ENCODE measurements around the gene LMNTD2. TPM values are rescaled to one million over a fixed set of nuclear protein-coding genes. Genes with fewer than 3 reads are reported as not detected.

LMNTD2 gene
- total RNA-seq, 2 donors from 2014 or later, result 8.7 to 19.2 TPM

GRCh38 chr11:536841-537621 lies 23.5 kb downstream of the LMNTD2 start, which contains the start of gene LRRC56:
LRRC56 (plus strand) TSS chr11:537527; CDS start chr11:540685, 3,158 bp downstream.
- TF ChIP-seq POLR2AphosphoS5 (IDR thresholded peaks at IDR 0.05), result peak; percentile 89
- peak in 1 of 4 experiments; percentile 27 for TF ChIP-seq CTCF (IDR thresholded peaks at IDR 0.05)
- TF ChIP-seq POLR2A (IDR thresholded peaks at IDR 0.05), result peak; percentile 37
- intact Hi-C loops (cut with DNase I), result no loop called here
- H3K27ac ChIP-seq, result peak within 1 kb of the TSS; percentile 80 to 83
- H3K9me3 ChIP-seq, result no peaks in the 10 kb centered on the region
- DNase-seq (ENCODE audit: low spot score), result peak; percentile 89
- 4% methylated on average over 90 of the region's 93 CpGs for WGBS
- H3K4me1 ChIP-seq (replicated peaks), result peaks cover 23% of the 10 kb centered on the region
- no peaks in the 10 kb centered on the region for H3K27me3 ChIP-seq (replicated peaks; ENCODE audit: insufficient read depth)
- H3K4me3 ChIP-seq, result peak within 1 kb of the TSS; percentile 22 to 81
- peaks cover 4 to 14% of the 10 kb centered on the region in 2 donors for H3K36me3 ChIP-seq

GRCh38 chr11:535519-536454 lies 24.8 kb downstream of the LMNTD2 start, which contains the start of gene HRAS:
HRAS (minus strand) TSS chr11:535576.
- no peaks in the 10 kb centered on the region for H3K9me3 ChIP-seq
- H3K27me3 ChIP-seq (replicated peaks; ENCODE audit: insufficient read depth), result no peaks in the 10 kb centered on the region
- TF ChIP-seq CTCF (IDR thresholded peaks at IDR 0.05) (no peak), POLR2A (IDR thresholded peaks at IDR 0.05) (peak; percentile 84), POLR2AphosphoS5 (IDR thresholded peaks at IDR 0.05) (peak; percentile 89)
- H3K4me1 ChIP-seq (replicated peaks), result peaks cover 23% of the 10 kb centered on the region
- H3K27ac ChIP-seq, result peak within 1 kb of the TSS; percentile 83 to 86
- H3K4me3 ChIP-seq, result peak within 1 kb of the TSS; percentile 76 to 81
- H3K36me3 ChIP-seq, result peaks cover 4 to 18% of the 10 kb centered on the region in 2 donors
- peak; percentile 95 for DNase-seq (ENCODE audit: low spot score)
- intact Hi-C loops (cut with DNase I), result no loop called here
- 4% methylated on average over 58 of the region's 97 CpGs for WGBS

- TF ChIP-seq CTCF (IDR thresholded peaks at IDR 0.05) (no peak), POLR2AphosphoS5 (IDR thresholded peaks at IDR 0.05) (no peak), POLR2A (IDR thresholded peaks at IDR 0.05) (no peak)
- Histone ChIP-seq H3K4me1 (replicated peaks) (peaks cover 23% of the 10 kb centered on the region), H3K4me3 (peak overlapping the region; percentile 76 to 81), H3K36me3 (peaks cover 4 to 18% of the 10 kb centered on the region in 2 donors), H3K9me3 (no peaks in the 10 kb centered on the region), H3K27ac (peak overlapping the region in 1 of 2 donors; percentile 82), H3K27me3 (replicated peaks; ENCODE audit: insufficient read depth) (no peaks in the 10 kb centered on the region)
- intact Hi-C loops (cut with DNase I), result no loop called here
- 4% methylated on average over 10 of the region's 56 CpGs for WGBS
- no peak for DNase-seq (ENCODE audit: low spot score)
Measured at GRCh38 chr11:535210-535518, 25.4 kb downstream of the LMNTD2 start.

GRCh38 chr11:534396-535209 lies 25.9 kb downstream of the LMNTD2 start:
- Histone ChIP-seq H3K36me3 (peaks cover 4 to 18% of the 10 kb centered on the region in 2 donors), H3K27me3 (replicated peaks; ENCODE audit: insufficient read depth) (no peaks in the 10 kb centered on the region), H3K4me3 (peak overlapping the region; percentile 76 to 81), H3K4me1 (replicated peaks) (peaks cover 23% of the 10 kb centered on the region), H3K9me3 (no peaks in the 10 kb centered on the region), H3K27ac (peak overlapping the region; percentile 82 to 86)
- WGBS, result 4% methylated on average over 50 of the region's 66 CpGs
- intact Hi-C loops (cut with DNase I), result no loop called here
- TF ChIP-seq CTCF (IDR thresholded peaks at IDR 0.05) (peak in 1 of 4 experiments; percentile 25), POLR2A (IDR thresholded peaks at IDR 0.05) (peak; percentile 42), POLR2AphosphoS5 (IDR thresholded peaks at IDR 0.05) (peak; percentile 59)
- DNase-seq (ENCODE audit: low spot score), result peak; percentile 87
